ENCODE data around the gene ERF. TPM values are rescaled to one million over a fixed set of nuclear protein-coding genes. Genes with fewer than 3 reads are reported as not detected.

The ERF gene
- polyA plus RNA-seq, 5 donors, result 31.0 to 58.4 (median 42.0) TPM

Other genes starting within 250 kb of the ERF start
- 1 to 10 TPM; 3.8 to 8.0 (median 6.0) TPM for gene GRIK5, start 184.9 kb downstream of the ERF start, polyA plus RNA-seq (ENCODE audit: insufficient read depth in 1 of 5, insufficient read length in 5 of 5, low replicate concordance in 1 of 5)
- 10 to 100 TPM in 4 of 5 donors, 1 to 10 TPM in 1; 9.6 to 16.1 (median 12.2) TPM for gene ZNF574, start 179.0 kb downstream of the ERF start, polyA plus RNA-seq (ENCODE audit: insufficient read depth in 1 of 5, insufficient read length in 5 of 5, low replicate concordance in 1 of 5)
- gene POU2F2, start 122.7 kb downstream of the ERF start, polyA plus RNA-seq (ENCODE audit: insufficient read depth in 1 of 5, insufficient read length in 5 of 5, low replicate concordance in 1 of 5), result 1 to 10 TPM; 1.1 to 1.7 (median 1.5) TPM
- 10 to 100 TPM; 16.5 to 25.4 (median 21.5) TPM for gene DEDD2, start 37.5 kb downstream of the ERF start, polyA plus RNA-seq (ENCODE audit: insufficient read depth in 1 of 5, insufficient read length in 5 of 5, low replicate concordance in 1 of 5)
- 10 to 100 TPM in 1 of 5 donors, 1 to 10 TPM in 4; 6.7 to 10.7 (median 8.5) TPM for gene ZNF526, start 34.8 kb downstream of the ERF start, polyA plus RNA-seq (ENCODE audit: insufficient read depth in 1 of 5, insufficient read length in 5 of 5, low replicate concordance in 1 of 5)
- gene GSK3A, start 12.5 kb downstream of the ERF start, polyA plus RNA-seq (ENCODE audit: insufficient read depth in 1 of 5, insufficient read length in 5 of 5, low replicate concordance in 1 of 5), result 10 to 100 TPM; 52.9 to 77.6 (median 60.6) TPM
- 10 to 100 TPM; 31.8 to 67.6 (median 45.4) TPM for gene CIC, start 14.1 kb upstream of the ERF start, polyA plus RNA-seq (ENCODE audit: insufficient read depth in 1 of 5, insufficient read length in 5 of 5, low replicate concordance in 1 of 5)
- 1 to 10 TPM; 1.1 to 2.0 (median 1.4) TPM for gene PRR19, start 47.0 kb upstream of the ERF start, polyA plus RNA-seq (ENCODE audit: insufficient read depth in 1 of 5, insufficient read length in 5 of 5, low replicate concordance in 1 of 5)
- 100 to 1,000 TPM in 1 of 5 donors, 10 to 100 TPM in 4; 74.9 to 112 (median 84.6) TPM for gene PAFAH1B3, start 47.5 kb upstream of the ERF start, polyA plus RNA-seq (ENCODE audit: insufficient read depth in 1 of 5, insufficient read length in 5 of 5, low replicate concordance in 1 of 5)
- 1 to 10 TPM in 2 of 5 donors, under 1 TPM in 3; 0.50 to 1.4 (median 0.84) TPM for gene TMEM145, start 58.2 kb upstream of the ERF start, polyA plus RNA-seq (ENCODE audit: insufficient read depth in 1 of 5, insufficient read length in 5 of 5, low replicate concordance in 1 of 5)
- 10 to 100 TPM; 21.4 to 39.5 (median 27.9) TPM for gene MEGF8, start 70.5 kb upstream of the ERF start, polyA plus RNA-seq (ENCODE audit: insufficient read depth in 1 of 5, insufficient read length in 5 of 5, low replicate concordance in 1 of 5)
- under 1 TPM in 4 of 5 donors, not detected in 1; 0.59 to 0.74 (median 0.61) TPM for gene CNFN, start 135.2 kb upstream of the ERF start, polyA plus RNA-seq (ENCODE audit: insufficient read depth in 1 of 5, insufficient read length in 5 of 5, low replicate concordance in 1 of 5)
- gene LIPE, start 172.3 kb upstream of the ERF start, polyA plus RNA-seq (ENCODE audit: insufficient read depth in 1 of 5, insufficient read length in 5 of 5, low replicate concordance in 1 of 5), result 10 to 100 TPM in 2 of 5 donors, 1 to 10 TPM in 3; 7.3 to 11.7 (median 9.4) TPM
- gene CXCL17, start 187.8 kb upstream of the ERF start, polyA plus RNA-seq (ENCODE audit: insufficient read depth in 1 of 5, insufficient read length in 5 of 5, low replicate concordance in 1 of 5), result 10 to 100 TPM in 4 of 5 donors, 1 to 10 TPM in 1; 9.0 to 21.5 (median 16.0) TPM